Vagina (tissue), 2 donors: ENCODE results near the gene PLA2G2D.

ENCODE experiments used
- CTCF ChIP-seq, 3 experiments: fragments of 450-650 bp in 2 of 3; fragments of 200-600 bp in 1 of 3; sonication (generic) in 1 of 3; IDR thresholded peaks; one replicate each; pipeline ENCODE4 v1.5.1; 2017 to 2019; ENCODE audit warnings: antibody characterized with exemption in 3 of 3, mild to moderate bottlenecking in 2 of 3, moderate library complexity in 2 of 3
- POLR2A ChIP-seq, 2 donors: fragments of 450-650 bp; IDR thresholded peaks; one replicate each; pipeline ENCODE4 v1.6.1; 2017; ENCODE audit warnings: antibody characterized with exemption in 2 of 2, mild to moderate bottlenecking in 2 of 2, moderate library complexity in 2 of 2
- POLR2AphosphoS5 ChIP-seq, 2 donors: sonication (generic); formaldehyde crosslinking; IDR thresholded peaks; one replicate each; pipeline ENCODE4 v1.9.0; 2017; ENCODE audit warnings: antibody characterized with exemption in 2 of 2, mild to moderate bottlenecking in 2 of 2, low read depth in 1 of 2; ENCODE audit not compliant: insufficient read depth in 1 of 2

- TF ChIP-seq POLR2AphosphoS5 (IDR thresholded peaks at IDR 0.05; ENCODE audit: insufficient read depth in 1 of 2, low read depth in 1 of 2) (no peak), CTCF (IDR thresholded peaks at IDR 0.05) (no peak), POLR2A (IDR thresholded peaks at IDR 0.05) (no peak)
Measured at GRCh38 chr1:20126041-20126805, 6.9 kb upstream of the PLA2G2D start.
